NCI-H146 treated with DMSO at 0.1 percent for 48 hours (cell line): ENCODE results near the gene C16orf95.
"Not testable (repeated sequence)": the region's sequence is repeated elsewhere in the genome, so short reads cannot be mapped to it uniquely, and the experiment has no call there.

Experiments
- DNase-seq: peaks from one replicate; lab custom pipeline; 2025; ENCODE audit not compliant: unreplicated experiment; lab: John Stamatoyannopoulos, UW

The C16orf95 gene

DNA sequence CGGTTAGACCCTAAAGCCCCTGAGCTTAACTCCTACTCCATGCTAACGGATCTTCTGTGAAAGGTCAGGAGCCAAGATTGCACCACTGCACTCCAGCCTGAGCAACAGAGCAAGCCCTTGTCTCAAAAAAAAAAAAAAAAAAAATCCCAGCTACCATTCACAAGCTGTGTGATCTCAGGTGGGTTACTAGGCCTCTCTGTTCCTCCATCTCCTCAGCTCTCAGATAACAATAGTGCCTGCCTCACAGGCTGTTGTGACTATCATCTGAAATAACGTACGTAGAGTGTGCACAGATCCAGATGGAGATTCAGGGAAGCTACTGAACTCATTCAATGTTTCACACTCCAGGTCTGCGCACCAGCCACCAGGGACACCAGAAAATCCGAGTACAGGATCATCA, 57.8 kb downstream of the C16orf95 start:
- no peak for DNase-seq

DNA sequence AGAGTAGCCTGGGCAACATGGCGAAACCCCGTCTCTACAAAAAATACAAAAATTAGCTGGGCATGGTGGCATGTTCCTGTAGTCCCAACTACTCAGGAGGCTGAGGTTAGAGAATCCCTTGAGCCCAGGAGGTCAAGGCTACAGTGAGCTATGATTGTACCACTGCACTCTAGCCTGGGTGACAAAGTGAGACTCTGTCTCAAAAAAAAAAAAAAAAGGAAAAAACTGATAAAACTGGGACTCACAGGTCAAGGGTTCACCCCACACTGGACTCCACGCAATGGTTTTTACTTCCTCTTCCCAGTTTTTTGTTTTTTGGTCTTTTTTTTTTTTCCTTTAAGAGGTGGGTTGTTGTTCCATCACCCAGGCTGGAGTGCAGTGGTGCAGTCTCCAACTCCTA, 58.5 kb downstream of the C16orf95 start:
- not testable (repeated sequence) for DNase-seq

DNA sequence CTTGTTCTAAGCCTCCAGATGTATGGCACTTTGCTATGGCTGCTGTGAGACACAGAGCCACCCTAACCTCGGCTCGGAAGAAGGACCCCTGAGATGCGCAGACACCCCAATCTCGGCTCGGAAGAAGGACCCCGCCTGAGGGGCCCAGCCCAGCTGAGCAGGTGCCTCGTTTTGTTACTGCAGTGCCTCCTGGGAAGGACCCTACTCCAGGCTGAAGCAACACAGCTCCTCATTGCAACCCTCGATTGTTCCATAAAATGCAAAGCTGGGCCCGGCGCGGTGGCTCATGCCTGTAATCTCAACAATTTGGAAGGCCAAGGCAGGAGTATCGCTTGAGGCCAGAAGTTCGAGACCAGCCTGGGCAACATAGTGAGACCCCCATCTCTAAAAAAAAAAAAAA, 61.3 kb downstream of the C16orf95 start:
- no peak for DNase-seq

DNA sequence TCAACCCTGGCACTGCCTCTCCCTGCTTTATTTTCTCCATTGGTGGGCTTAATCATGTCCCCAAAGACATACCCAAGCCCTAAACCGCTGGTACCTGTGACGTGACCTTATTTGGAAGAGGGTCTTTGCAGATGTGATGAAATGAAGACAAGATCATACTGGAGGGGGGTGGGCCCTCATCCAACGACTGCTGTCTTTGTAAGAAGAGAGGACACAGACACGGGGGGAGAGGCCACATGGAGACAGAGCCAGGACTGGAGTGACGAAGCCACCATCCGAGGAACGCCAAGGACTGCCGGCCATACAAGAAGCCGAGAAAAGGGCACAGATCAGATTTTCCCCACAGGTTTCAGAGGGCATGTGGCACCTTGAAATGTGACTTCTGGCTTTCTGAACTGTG, 62.5 kb downstream of the C16orf95 start:
- DNase-seq: no peak

DNA sequence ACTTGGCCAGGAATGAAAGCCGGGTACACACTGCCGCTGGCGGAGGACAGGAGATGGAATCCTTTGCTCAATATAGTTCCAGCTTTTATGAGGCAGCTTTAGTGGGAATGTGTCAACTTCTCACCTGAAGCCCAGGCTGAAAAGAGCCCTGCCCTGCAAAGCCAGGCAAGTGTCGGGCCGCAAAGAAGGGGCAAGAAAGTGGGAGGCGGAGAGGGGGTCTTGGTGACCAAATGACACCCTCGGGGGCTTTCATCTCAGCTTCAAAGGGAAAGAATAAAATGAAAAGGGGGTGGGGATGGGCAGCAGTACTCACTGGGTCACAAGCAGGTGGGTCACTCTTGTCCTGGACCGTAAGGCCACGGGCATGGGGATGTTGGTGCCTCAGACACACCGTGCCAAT, 62.9 kb downstream of the C16orf95 start:
- no peak for DNase-seq

DNA sequence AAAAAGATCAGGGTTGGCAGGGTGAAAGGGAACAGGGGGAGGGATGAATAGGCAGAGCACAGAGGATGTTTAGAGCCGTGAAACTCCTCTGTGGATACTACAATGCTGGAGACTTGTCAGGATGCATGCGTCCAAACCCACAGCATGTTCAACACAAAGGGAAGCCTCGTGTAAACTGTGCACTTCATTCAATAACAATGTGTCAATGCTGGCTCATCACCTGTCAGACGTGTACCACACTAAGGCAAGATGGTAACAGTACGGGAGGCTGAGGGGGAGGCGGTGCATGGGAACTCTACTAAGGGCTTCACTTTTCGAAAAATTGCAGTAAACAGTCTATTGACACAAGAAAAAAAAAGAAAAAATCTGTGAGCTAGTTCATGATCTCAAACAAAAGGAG, 63.7 kb downstream of the C16orf95 start:
- no peak for DNase-seq
